ENCODE data around the gene DRD3.

Gene DRD3

GRCh38 chr3:114095796-114096195 is 83.1 kb downstream of the DRD3 start:
- DNase-seq (ENCODE audit: low spot score): no peak
- no peak for TF ChIP-seq CTCF (IDR thresholded peaks at IDR 0.05; ENCODE audit: extremely low read depth, missing control alignments)

GRCh38 chr3:114093596-114093995 is 85.3 kb downstream of the DRD3 start:
- no peak for DNase-seq (ENCODE audit: low spot score)
- no peak for TF ChIP-seq CTCF (IDR thresholded peaks at IDR 0.05; ENCODE audit: extremely low read depth, missing control alignments)

GRCh38 chr3:114093016-114093380 is 85.9 kb downstream of the DRD3 start:
- DNase-seq (ENCODE audit: low spot score): no peak
- TF ChIP-seq CTCF (IDR thresholded peaks at IDR 0.05; ENCODE audit: extremely low read depth, missing control alignments): no peak

- DNase-seq (ENCODE audit: low spot score): no peak
These were observed 86.5 kb downstream of the DRD3 start for GRCh38 chr3:114092151-114093015.

GRCh38 chr3:114089675-114090074 is 89.2 kb downstream of the DRD3 start:
- TF ChIP-seq CTCF (IDR thresholded peaks at IDR 0.05; ENCODE audit: extremely low read depth, missing control alignments): no peak
- DNase-seq (ENCODE audit: low spot score): no peak

More at GRCh38 chr3:114092151-114093015, 86.5 kb downstream of the DRD3 start:
- TF ChIP-seq CTCF (IDR thresholded peaks at IDR 0.05; ENCODE audit: extremely low read depth, missing control alignments): no peak

GRCh38 chr3:114086356-114086755 is 92.5 kb downstream of the DRD3 start:
- no peak for TF ChIP-seq CTCF (IDR thresholded peaks at IDR 0.05; ENCODE audit: extremely low read depth, missing control alignments)
- DNase-seq (ENCODE audit: low spot score): no peak

- TF ChIP-seq CTCF (IDR thresholded peaks at IDR 0.05; ENCODE audit: extremely low read depth, missing control alignments): no peak
- DNase-seq (ENCODE audit: low spot score): no peak
These were observed 95.7 kb downstream of the DRD3 start for GRCh38 chr3:114083112-114083511.

All from GM20000 (cell line).